Hematopoietic multipotent progenitor cell treated with erythropoietin and hydrocortisone succinate and interleukin-3 and kit ligand, for 17 days (in vitro differentiated cells): ENCODE results near the gene TULP4.
"Not testable (repeated sequence)": the region's sequence is repeated elsewhere in the genome, so short reads cannot be mapped to it uniquely, and the experiment has no call there.

ENCODE experiments used
- DNase-seq: peaks from one replicate; pipeline ENCODE4 v3.0.0-alpha.2; 2015; ENCODE audit warnings: low spot score

The TULP4 gene

GRCh38 chr6:158503222-158503621, 191.0 kb downstream of the TULP4 start:
- DNase-seq = no peak

- no peak for DNase-seq
Measured at GRCh38 chr6:158503846-158504245, 191.6 kb downstream of the TULP4 start.

- DNase-seq = no peak
Measured at GRCh38 chr6:158505194-158505593, 192.9 kb downstream of the TULP4 start.

GRCh38 chr6:158506601-158507000, 194.3 kb downstream of the TULP4 start:
- DNase-seq = no peak

DNA sequence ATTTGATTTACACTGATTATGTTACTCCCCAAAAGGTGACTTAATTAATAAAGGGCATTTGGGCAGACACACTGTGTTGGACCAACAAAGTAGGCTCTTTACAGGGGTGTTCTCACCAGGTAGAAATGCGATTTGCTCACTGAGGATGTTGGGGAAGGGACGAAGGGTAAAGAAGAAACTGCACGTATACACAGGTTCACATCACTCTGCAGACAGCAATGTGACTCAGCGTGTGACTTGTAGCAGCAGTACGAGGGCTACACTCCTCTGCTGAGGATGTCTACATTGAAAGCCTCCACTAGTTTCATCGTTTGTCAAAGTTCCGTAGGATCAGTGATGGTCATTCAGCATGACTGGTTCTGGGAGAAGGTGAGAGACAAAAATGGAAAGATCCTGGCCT, 194.9 kb downstream of the TULP4 start:
- DNase-seq = no peak

GRCh38 chr6:158508450-158508849, 196.2 kb downstream of the TULP4 start:
- DNase-seq = no peak

GRCh38 chr6:158509465-158509864, 197.2 kb downstream of the TULP4 start:
- DNase-seq = no peak

DNA sequence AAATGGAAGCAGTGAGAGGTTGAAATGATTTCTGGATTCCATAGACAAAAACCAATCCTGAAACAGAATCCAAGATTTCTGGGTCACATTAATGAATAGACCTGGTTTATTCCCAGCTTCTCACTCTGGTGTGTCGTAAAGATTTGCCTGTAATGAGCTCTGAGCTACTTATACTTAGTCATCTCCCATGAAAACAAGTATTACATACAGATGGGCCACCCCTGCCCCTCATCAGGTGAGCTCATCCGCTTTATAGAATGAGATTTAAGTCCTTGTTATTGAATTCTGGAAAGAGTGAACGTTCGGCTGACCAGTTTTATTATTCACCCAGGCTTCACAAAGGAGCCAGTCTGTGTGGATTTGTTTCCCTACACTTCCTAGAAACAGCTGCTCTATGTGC, 200.5 kb downstream of the TULP4 start:
- DNase-seq = no peak

DNA sequence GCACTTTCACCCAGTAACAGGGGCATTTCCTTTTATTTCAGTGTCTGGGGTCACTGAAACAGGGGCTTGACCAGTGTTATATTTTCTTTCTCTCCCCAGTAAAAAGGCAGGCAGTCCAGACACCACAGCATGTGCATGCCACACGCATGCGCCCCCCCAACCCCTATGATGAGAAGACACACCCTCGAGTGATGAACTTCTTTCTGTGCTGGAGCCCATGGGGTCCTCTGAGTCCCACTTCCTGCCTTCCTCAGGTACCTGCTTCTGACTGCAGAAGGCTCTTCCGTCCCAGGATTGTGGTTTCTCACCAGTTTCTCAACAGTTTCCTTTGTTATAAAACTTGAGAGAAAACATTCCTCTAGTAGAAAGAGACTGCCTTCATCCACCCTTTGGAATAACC, 201.9 kb downstream of the TULP4 start:
- DNase-seq = no peak

DNA sequence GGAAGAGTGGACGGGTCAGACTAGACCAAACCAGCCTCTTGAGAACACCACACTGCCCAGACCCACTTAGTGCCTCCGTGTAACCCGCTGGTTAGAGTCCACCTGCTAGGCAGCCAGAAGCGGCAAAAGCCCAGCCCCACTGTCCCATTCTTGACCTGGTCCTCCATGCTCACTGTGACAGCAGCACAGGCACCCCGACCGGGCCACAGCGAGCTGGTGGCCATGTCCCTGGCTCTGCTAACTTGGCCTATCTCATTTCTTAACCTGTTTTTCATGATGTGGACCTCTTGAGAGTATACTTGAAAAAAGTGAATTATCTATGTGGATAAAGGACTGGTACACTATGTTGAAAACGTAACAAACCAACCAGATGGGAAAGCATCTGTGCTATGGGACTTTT, 202.7 kb downstream of the TULP4 start:
- no peak for DNase-seq

DNA sequence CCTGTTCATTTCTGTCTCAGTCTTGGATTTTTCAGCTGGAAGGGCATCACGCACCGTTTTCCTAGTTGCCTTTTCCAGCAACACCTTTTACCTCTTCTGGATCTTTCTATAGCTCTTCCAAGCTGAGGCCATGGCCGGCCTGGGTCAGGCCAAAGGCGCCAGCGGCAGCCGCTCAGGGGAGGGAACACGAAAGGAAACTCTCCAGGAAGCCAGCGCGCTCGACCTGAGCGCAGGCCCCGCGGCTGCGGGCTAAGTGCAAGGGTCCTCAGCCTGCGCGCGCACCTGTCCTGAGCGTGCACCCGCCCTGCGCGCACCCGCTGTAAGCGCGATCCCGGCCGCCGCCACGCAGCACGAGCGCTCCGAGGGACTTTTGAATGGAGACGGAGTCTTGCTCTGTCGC, 203.8 kb downstream of the TULP4 start:
- no peak for DNase-seq

DNA sequence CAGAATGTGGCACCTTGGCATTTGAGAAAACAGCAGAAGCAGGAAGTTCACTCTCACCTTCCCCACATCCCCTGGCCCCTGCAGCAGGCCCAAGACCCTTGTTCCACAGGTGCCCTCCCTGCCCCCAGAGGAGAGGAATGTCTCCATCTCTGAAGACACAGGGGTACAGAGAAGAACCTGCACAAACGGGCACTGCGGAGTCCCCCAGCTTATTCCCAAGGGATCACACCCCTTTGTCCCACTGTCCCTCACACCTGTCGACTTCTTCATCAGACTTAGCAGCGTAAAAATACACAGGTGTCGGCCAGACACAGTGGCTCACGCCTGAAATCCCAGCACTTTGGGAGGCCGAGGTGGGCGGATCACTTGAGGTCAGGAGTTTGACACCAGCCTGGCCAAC, 204.8 kb downstream of the TULP4 start:
- DNase-seq = no peak

DNA sequence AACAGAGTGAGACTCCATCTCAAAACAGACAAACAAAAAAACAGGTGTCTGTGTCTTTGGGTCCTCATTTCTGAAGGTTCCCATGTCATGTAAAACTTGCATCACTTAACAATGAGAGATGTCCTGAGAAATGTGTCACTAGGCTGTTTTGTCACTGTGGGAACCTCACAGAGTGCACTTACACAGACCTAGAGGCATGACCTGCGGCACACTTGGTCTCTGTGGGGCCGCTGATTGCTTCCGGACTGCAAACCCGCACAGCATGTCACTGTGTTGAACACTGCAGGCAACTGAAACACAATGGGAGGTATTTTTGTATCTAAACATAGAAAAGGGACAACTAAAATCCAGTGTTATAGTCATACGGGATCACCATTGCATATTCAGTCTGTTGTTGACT, 205.3 kb downstream of the TULP4 start:
- no peak for DNase-seq

- no peak for DNase-seq
Measured at GRCh38 chr6:158518191-158519127, 206.2 kb downstream of the TULP4 start.

- no peak for DNase-seq
Measured at GRCh38 chr6:158519300-158519699, 207.0 kb downstream of the TULP4 start.

- DNase-seq = no peak
Measured at GRCh38 chr6:158519761-158520160, 207.5 kb downstream of the TULP4 start.

DNA sequence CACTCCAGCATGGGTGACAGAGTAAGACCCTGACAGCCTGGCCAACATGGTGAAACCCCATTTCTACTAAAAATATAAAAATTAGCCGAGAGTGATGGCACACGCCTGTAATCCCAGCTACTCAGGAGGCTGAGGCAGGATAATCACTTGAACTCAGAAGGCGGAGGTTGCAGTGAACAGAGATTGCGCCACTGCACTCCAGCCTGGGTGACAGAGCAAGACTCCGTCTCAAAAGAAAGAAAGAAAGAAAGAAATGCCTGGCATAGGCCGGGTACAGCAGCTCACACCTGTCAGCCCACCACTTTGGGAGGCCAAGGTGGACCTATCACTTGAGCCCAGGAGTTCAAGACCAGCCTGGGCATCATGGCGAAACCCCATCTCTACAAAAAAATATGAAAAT, 208.7 kb downstream of the TULP4 start:
- not testable (repeated sequence) for DNase-seq

- DNase-seq = no peak
Measured at GRCh38 chr6:158521759-158522158, 209.5 kb downstream of the TULP4 start.

DNA sequence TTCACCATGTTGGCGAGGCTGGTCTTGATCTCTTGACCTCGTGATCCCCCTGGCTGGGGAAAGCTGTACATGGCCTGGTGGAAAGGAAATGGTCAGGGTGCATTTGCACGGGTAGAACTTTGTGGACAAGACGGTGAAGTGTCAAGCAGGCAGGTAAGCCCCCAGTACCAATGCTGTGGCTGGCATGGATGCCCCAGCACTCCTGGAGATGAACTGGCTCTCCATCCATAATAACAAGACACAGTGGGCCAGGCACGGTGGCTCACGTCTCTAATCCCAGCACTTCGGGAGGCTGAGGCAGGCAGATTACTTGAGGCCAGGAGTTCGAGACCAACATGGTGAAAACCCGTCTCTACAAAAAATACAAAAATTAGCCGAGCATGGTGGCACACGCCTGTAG, 210.4 kb downstream of the TULP4 start:
- DNase-seq = no peak

DNA sequence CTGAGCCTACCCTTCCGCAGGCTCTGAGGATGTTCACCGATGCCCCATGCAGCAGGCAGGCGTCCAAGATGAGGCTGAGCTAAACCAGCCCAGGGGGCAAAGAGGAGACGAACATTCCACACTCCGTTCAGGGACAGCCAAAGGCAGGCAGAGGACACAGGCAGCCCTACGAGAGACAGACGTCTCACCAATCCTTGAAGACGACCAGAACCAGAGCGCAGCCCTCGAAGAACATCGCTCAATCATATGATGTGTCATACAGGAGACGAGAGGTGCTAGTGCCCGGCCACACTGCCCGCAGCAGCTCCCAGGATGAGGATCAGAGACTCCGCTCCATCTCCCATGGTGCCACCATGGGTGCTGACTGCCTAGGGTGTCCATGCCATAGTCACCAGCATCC, 212.0 kb downstream of the TULP4 start:
- DNase-seq = no peak

DNA sequence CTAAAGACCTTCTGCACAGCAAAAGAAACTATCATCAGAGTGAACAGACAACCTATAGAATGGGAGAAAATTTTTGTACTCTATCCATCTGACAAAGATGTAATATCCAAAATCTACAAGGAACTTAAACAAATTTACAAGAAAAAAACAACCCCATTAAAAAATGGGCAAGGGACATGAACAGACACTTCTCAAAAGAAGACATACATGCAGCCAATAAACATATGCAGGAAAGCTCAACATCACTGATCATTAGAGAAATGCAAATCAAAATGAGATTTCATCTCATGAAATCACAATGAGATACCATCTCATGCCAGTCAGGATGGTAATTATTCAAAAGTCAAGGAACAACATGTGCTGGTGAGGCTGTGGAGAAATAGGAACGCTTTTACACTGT, 215.6 kb downstream of the TULP4 start:
- DNase-seq = not testable (repeated sequence)

DNA sequence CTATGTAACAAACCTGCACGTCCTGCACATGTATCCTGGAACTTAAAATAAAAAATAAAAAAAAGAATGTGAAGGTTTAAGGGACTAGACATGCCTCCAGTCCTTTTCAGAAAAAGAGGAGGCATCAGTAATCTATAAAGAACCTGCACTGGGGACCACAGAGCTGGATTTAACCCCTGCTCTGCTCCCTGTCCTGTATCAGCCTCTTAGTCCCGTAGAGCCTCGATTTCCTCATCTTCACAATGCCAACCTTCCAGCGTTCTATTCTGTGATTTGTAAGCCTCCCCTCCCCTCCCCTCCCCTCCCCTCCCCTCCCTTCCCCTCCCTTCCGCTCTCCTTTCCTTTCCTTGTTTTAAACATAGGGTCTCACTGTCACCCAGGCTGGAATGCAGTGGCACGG, 216.6 kb downstream of the TULP4 start:
- no peak for DNase-seq

GRCh38 chr6:158529629-158530028, 217.4 kb downstream of the TULP4 start:
- no peak for DNase-seq

- DNase-seq = no peak
Measured at GRCh38 chr6:158531566-158531965, 219.3 kb downstream of the TULP4 start.
